Endothelial cell (in vitro differentiated cells): ENCODE measurements around the gene FDPS. TPM values are rescaled to one million over a fixed set of nuclear protein-coding genes. Genes with fewer than 3 reads are reported as not detected.

Source experiments
- DNase-seq: peaks from one replicate; pipeline ENCODE4 v3.0.0; 2021; ENCODE audit warnings: low spot score
- H3K27ac Mint-ChIP-seq: one replicate; pipeline ENCODE4 v1.8.0; 2021; ENCODE audit warnings: mixed read lengths, inconsistent platforms; ENCODE audit not compliant: unreplicated experiment
- H3K27me3 Mint-ChIP-seq: one replicate; pipeline ENCODE4 v1.8.0; 2021; ENCODE audit warnings: mild to moderate bottlenecking, moderate library complexity, mixed read lengths, inconsistent platforms; ENCODE audit not compliant: unreplicated experiment
- H3K36me3 Mint-ChIP-seq: one replicate; pipeline ENCODE4 v1.8.0; 2021; ENCODE audit warnings: mild to moderate bottlenecking, low read depth, mixed read lengths, inconsistent platforms; ENCODE audit not compliant: unreplicated experiment
- H3K4me1 Mint-ChIP-seq: one replicate; pipeline ENCODE4 v1.8.0; 2021; ENCODE audit warnings: mild to moderate bottlenecking, mixed read lengths, inconsistent platforms; ENCODE audit not compliant: unreplicated experiment
- H3K4me3 Mint-ChIP-seq: one replicate; pipeline ENCODE4 v1.8.0; 2021; ENCODE audit warnings: mild to moderate bottlenecking, mixed read lengths, inconsistent platforms; ENCODE audit not compliant: unreplicated experiment
- H3K9me3 Mint-ChIP-seq: one replicate; pipeline ENCODE4 v1.8.0; 2021; ENCODE audit warnings: mixed read lengths, inconsistent platforms; ENCODE audit not compliant: unreplicated experiment
- total RNA-seq: library from RNA; stranded (reverse); fragmentation: NEBNext Ultra II Directional; extraction: Animal tissue kit (Norgen Biotek cat#: 25700); gene quantifications from one replicate; pipeline ENCODE4 v1.2.1, GENCODE V29; 2021; ENCODE audit not compliant: unreplicated experiment
- TF ChIP-seq, protein P1 (sequence below): fragments of 200-600 bp; sonication (generic); IDR thresholded peaks from one replicate; pipeline ENCODE4 v1.5.0; 2021; ENCODE audit warnings: antibody characterized with exemption; ENCODE audit not compliant: unreplicated experiment

FDPS gene
- total RNA-seq, 1 donor from 2014 or later = 540 TPM

GRCh38 chr1:155297384-155297783 is 11.3 kb upstream of the FDPS start:
- H3K4me3 Mint-ChIP-seq = no peak overlapping the region
- no peak overlapping the region for H3K27ac Mint-ChIP-seq
- no peaks in the 10 kb centered on the region for H3K9me3 Mint-ChIP-seq
- TF ChIP-seq, protein P1, sequence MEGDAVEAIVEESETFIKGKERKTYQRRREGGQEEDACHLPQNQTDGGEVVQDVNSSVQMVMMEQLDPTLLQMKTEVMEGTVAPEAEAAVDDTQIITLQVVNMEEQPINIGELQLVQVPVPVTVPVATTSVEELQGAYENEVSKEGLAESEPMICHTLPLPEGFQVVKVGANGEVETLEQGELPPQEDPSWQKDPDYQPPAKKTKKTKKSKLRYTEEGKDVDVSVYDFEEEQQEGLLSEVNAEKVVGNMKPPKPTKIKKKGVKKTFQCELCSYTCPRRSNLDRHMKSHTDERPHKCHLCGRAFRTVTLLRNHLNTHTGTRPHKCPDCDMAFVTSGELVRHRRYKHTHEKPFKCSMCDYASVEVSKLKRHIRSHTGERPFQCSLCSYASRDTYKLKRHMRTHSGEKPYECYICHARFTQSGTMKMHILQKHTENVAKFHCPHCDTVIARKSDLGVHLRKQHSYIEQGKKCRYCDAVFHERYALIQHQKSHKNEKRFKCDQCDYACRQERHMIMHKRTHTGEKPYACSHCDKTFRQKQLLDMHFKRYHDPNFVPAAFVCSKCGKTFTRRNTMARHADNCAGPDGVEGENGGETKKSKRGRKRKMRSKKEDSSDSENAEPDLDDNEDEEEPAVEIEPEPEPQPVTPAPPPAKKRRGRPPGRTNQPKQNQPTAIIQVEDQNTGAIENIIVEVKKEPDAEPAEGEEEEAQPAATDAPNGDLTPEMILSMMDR = no peak
- peaks cover 15% of the 10 kb centered on the region for H3K27me3 Mint-ChIP-seq
- H3K4me1 Mint-ChIP-seq = peaks cover 11% of the 10 kb centered on the region
- DNase-seq = no peak
- H3K36me3 Mint-ChIP-seq = peaks cover 4% of the 10 kb centered on the region

GRCh38 chr1:155300024-155300423 is 8.6 kb upstream of the FDPS start:
- H3K27ac Mint-ChIP-seq = no peak overlapping the region

GRCh38 chr1:155300553-155301329 is 7.9 kb upstream of the FDPS start:
- Mint-ChIP-seq H3K4me1 (peaks cover 6% of the 10 kb centered on the region), H3K9me3 (no peaks in the 10 kb centered on the region), H3K27ac (peak overlapping the region; percentile 50), H3K36me3 (peaks cover 4% of the 10 kb centered on the region), H3K4me3 (no peak overlapping the region), H3K27me3 (peaks cover 16% of the 10 kb centered on the region)
- no peak for DNase-seq
- TF ChIP-seq, protein P1 = no peak

More at GRCh38 chr1:155300024-155300423, 8.6 kb upstream of the FDPS start:
- H3K9me3 Mint-ChIP-seq = no peaks in the 10 kb centered on the region
- peaks cover 4% of the 10 kb centered on the region for H3K36me3 Mint-ChIP-seq
- peaks cover 6% of the 10 kb centered on the region for H3K4me1 Mint-ChIP-seq
- TF ChIP-seq, protein P1 = no peak
- peaks cover 16% of the 10 kb centered on the region for H3K27me3 Mint-ChIP-seq
- DNase-seq = no peak
- H3K4me3 Mint-ChIP-seq = no peak overlapping the region

GRCh38 chr1:155301342-155301841 is 7.3 kb upstream of the FDPS start, which contains the start of gene PKLR:
PKLR (minus strand) TSS chr1:155301438; CDS start chr1:155301395, 43 bp downstream.
- H3K4me3 Mint-ChIP-seq = no peak within 1 kb of the TSS
- H3K36me3 Mint-ChIP-seq = peaks cover 4% of the 10 kb centered on the region
- H3K27me3 Mint-ChIP-seq = peaks cover 17% of the 10 kb centered on the region
- H3K9me3 Mint-ChIP-seq = no peaks in the 10 kb centered on the region
- peak within 1 kb of the TSS; percentile 50 for H3K27ac Mint-ChIP-seq
- peaks cover 6% of the 10 kb centered on the region for H3K4me1 Mint-ChIP-seq
- TF ChIP-seq, protein P1 = no peak
- DNase-seq = no peak

DNA sequence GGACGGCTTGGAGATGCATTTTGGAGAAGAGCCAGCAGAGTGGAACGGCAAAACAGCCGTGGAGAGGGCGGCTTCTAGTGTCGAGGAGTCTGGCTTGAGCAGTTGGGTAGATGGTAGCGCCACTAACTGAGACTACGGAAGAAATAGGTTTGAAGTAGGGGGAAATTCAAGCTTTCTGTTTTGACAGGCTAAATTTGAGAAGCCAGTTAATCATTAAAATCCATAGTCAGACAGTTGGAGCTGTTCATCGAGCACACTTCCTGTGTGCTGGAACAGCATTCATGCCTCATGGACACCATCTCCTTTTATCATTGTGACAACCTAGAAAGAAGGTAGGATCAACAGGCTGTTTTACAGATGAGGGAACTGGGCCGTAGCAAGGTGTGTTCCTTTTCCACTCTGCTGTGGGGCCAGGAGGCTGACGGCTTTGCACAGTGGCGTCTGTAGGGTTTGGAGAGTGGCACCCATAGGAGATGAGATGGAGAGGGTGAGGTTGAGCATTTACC is 4.1 kb upstream of the FDPS start:
- DNase-seq = no peak
- no peak overlapping the region for H3K4me3 Mint-ChIP-seq
- peaks cover 22% of the 10 kb centered on the region for H3K27me3 Mint-ChIP-seq
- TF ChIP-seq, protein P1 = no peak
- peaks cover 21% of the 10 kb centered on the region for H3K4me1 Mint-ChIP-seq
- peaks cover 7% of the 10 kb centered on the region for H3K36me3 Mint-ChIP-seq
- H3K9me3 Mint-ChIP-seq = no peaks in the 10 kb centered on the region
- H3K27ac Mint-ChIP-seq = peak overlapping the region; percentile 61
